ENCODE results near the gene SVBP.
A peak's percentile ranks its signal among the peaks of the same experiment; 100 is the strongest.
"Not testable (repeated sequence)": the region's sequence is repeated elsewhere in the genome, so short reads cannot be mapped to it uniquely, and the experiment has no call there.

The SVBP gene

GRCh38 chr1:42816585-42817439 lies at the start of gene SVBP, which contains the start of gene ERMAP:
SVBP (minus strand) TSS chr1:42817397; CDS start chr1:42816544, 853 bp downstream.
ERMAP (plus strand) TSS chr1:42817122; CDS start chr1:42830449, 13,327 bp downstream.
- peak; percentile 93 to 94 for DNase-seq

DNA sequence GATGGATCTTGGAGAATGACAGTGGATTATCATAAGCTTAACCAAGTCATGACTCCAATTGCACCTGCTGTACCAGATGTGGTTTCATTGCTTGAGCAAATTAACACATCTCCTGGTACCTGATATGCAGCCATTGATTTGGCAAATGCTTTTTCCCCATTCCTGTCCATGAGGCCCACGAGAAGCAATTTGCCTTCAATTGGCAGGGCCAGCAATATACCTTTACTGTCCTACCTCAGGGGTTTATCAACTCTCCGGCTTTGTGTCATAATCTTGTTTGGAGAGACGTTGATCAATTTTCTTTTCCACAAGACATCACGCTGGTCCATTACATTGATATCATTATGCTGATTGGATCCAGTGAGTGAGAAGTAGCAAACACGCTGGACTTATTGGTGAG lies 49.4 kb upstream of the SVBP start:
- no peak for DNase-seq

GRCh38 chr1:42861014-42861399 lies 43.8 kb upstream of the SVBP start:
- DNase-seq: no peak

DNA sequence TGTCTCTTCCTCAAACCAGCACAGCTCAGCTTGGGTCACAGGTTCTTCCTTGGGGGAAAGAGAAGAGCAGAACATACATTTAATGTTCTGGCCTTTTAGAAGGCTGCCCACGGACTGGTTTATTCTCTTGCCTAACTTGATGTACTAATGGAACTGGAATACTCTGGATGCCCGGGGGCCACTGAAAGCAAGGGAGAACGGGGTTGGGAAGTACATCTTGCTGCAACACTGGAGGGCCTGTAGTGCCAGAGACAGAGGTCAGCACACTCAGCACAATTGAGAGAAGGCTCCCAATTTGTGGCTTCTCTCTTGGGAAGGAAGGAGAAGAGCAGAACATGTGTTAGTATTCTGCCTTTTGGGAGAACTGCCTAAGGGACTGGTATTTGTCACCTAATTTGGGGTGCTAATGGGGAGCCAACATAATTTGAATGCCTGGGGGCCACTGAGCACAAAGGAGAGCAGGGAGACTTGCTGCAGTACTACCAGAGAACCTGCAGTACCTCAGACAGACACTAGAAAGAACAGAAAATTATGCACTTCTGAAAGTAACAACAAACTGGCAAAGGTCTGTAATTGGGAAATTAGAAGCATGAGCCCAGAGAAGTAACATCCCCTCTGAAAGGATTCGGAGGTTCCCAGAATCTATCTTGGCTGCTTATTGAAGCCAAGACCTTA lies 43.3 kb upstream of the SVBP start:
- DNase-seq: no peak

DNA sequence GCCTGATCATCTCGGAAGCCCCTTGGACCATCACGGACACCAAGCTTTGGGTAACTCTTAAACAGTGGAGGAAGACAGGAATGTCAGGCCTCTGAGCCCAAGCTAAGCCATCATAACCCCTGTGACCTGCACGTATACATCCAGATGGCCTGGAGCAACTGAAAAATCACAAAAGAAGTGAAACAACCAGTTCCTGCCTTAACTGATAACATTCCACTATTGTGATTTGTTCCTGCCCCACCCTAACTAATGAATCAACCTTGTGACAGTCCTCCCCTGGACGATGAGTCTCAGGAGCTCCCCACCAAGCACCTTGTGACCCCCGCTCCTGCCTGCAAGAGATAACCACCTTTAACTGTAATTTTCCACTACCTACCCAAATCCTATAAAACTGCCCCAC lies 42.2 kb upstream of the SVBP start:
- not testable (repeated sequence) for DNase-seq

DNA sequence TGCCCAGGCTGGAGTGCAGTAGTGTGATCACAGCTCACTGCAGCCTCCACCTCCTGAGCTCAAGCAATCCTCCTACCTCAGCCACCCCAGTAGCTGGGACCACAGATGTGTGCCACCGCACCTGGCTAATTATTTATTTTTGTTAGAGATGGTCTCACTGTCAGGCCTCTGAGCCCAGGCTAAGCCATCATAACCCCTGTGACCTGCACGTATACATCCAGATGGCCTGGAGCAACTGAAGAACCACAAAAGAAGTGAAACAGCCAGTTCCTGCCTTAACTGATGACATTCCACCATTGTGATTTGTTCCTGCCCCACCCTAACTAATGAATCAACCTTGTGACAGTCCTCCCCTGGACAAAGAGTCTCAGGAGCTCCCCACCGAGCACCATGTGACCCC lies 39.4 kb upstream of the SVBP start:
- not testable (repeated sequence) for DNase-seq

DNA sequence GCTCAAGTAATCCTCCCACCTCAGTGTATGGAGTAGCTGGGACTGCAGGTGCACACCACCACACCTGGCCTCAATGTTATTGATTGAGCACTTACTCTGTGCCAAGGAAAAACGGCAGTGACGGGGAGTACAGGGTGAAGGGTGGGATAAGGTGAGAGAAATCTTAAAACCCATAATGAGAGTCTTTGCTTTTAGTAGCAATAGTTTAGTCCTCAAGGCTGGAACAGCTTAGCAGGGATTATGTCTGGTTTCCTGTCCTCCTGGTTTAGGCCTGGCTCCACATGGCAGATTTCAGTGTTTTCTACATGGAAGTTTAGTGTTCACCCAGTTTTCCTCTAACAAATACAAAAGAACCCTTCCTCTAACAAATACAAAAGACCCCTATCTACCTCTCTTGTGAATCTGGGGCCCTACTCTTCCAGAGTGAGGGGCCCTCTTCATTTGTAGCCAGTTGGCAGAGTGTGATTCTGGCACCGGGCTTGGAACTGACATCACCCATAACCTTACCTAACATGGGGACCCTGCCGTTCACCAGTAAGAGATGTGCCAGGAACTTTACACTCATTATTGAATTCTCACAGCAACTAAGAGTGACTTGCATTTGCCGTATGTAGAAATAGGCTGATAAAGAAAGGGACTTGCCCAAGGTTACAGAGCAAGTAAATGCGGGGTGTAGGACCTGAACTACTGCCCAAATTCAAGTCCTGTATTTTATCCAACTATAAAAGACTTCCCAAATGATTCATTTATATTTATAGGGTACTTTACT lies 36.1 kb upstream of the SVBP start:
- no peak for DNase-seq

DNA sequence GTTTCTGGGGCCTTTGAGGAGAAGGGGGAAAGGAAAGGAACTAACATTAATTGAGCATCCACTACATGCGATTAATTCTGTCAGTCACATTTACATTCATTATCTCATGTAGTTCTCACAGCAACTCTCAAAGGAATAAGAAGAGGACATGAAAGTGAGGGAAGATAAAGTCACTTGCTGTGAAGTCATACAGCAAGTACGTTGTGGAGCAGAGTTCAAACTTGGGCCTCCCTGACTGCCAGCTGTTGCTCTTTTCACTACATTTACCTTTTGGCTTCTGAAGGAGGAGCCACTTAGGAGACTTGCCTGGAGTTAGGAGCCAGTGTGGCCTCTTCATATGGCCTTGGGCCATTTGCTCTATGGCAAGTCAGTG lies 35.4 kb upstream of the SVBP start:
- no peak for DNase-seq

DNA sequence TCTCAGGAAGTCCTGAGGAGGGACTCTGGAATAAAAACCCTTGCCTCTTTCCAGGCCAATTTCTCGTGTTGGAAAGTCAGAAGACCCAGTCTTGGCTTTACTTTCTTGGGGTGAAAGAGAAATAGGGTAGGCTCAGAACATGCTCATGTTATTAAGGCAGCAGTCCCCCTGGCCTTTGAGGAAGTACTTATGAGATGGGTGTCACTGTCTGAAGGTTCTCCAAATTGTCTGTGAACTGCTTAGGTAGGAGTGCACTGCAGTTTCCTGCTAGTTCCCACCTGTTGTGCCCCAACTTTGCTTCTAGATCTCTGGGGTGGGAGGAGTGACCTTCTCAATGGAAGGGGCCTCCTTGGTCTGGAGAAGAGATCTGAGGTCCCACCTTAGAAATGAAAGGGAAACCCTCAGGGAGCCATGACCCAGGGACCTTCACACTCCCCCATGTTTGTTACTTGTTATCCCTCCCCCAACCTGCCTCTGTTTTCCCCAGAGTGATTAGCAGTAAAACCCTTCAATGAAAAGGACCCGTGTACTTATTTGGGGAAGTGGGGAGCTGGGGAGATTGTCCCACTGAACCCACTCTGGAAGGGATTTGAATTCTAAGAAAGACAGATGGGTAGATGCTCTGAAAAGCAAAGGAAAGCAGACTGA lies 34.9 kb upstream of the SVBP start:
- DNase-seq: no peak

GRCh38 chr1:42851420-42851819 lies 34.2 kb upstream of the SVBP start:
- DNase-seq: no peak

- no peak for DNase-seq
Observed at GRCh38 chr1:42849944-42850343, 32.7 kb upstream of the SVBP start.

DNA sequence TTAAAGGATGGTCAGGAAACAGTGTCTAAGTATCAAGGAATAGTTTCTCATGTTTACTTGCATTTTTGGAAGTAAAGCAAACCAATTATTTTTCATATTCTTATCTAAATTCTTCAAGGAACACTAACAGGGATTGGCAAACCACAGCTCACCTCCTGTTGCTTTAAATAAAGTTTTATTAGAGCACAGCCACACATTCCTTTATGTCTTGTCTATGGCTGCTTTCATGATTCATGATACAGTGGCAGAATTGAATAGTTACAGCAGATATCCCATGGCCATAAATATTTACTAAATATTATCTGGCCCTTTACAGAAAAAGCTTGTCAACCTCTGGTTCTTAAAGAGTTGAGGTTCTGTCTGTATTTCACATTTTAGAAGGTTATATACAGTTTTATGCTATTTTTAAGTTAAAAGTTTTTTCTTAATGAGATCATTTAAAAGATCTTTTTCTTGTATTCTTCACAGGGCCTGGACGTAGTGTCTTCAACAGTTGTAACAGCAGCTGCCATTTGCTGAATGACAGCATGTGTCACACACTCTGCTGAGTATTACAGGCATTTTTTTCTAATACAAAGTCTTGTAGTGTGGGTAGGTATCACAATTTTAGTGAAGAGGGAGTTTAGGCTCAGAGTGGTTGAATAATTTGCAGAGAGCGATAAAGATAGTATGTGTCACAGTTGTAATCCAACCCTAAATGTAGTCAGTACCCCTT lies 31.8 kb upstream of the SVBP start:
- no peak for DNase-seq

DNA sequence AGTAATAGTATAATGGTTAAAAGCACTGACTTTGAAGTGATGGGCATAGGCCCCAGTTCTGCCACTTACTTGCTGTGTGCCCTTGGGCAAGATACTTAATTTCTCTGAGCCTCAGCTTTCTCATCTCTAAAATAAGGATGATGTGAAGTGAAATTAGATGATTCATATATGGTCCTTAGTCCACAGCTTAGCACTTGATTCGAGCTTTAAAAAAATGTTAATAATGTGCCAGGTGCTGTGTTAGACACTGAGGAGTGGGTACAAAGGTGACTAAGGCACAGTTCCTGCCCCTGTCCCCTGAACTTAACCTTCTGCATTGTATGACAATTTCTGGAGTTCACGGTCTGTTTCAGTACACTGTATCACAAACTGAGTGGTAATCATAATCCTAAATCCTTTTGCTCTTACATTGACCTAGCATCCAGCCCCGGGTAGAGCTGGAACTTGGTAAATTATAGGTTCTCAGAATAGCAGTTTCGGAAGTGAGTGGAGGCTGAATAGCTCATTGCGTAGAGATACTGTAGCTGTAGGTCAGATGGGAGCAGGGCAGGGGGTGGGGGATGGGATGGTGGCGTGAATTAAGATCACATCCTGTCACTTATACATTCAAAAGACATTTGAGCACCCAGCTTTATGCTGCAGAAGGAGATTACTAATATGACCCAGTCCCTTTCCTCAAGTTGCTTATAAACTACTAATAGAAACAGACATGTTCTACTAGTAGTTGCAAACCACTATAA lies 30.7 kb upstream of the SVBP start:
- DNase-seq: peak; percentile 30 to 34

GRCh38 chr1:42847111-42847595 lies 30.0 kb upstream of the SVBP start:
- peak in 1 of 2 experiments; percentile 9 for DNase-seq

- peak; percentile 86 to 90 for DNase-seq
Observed at GRCh38 chr1:42846257-42847110, 29.3 kb upstream of the SVBP start, which contains the start of gene ZNF691. ZNF691 (plus strand) TSS chr1:42846613; CDS start chr1:42849659, 3,046 bp downstream.

DNA sequence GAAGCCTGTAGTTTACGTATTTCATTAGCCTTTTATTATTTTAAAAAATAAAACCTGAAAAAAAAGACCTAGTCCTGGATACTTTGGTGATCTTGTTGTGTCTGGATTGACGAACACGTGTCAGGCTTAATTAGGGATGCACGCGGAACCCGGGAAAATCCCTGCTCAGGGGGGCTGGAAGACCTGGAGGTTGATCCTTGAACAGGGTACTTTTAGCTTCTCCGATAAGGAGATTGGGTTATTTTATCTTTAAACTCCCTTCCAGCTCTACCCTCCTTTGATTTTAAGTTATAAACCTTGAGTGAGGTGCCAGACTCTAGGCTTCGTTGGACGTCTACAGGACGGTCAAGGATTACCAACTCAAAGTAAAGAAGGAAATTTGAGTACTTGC lies 28.7 kb upstream of the SVBP start:
- peak; percentile 17 to 26 for DNase-seq

DNA sequence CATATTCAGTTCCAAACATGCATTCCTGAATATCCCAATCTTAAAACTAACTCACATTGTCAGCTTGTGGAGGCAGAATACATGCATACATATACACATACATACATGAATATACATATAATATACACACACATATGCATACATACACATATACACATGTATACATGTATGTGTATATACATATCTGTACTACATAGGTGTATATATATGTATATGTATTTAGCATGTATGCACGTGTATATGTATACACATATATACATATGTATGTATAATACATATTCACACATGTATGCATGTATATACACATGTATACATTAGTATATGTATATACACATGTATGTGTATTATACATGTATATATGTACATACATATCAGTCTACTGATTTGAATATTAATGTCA lies 28.0 kb upstream of the SVBP start:
- no peak for DNase-seq

- DNase-seq: peak in 1 of 2 experiments; percentile 22
Observed at GRCh38 chr1:42844592-42845140, 27.5 kb upstream of the SVBP start.

DNA sequence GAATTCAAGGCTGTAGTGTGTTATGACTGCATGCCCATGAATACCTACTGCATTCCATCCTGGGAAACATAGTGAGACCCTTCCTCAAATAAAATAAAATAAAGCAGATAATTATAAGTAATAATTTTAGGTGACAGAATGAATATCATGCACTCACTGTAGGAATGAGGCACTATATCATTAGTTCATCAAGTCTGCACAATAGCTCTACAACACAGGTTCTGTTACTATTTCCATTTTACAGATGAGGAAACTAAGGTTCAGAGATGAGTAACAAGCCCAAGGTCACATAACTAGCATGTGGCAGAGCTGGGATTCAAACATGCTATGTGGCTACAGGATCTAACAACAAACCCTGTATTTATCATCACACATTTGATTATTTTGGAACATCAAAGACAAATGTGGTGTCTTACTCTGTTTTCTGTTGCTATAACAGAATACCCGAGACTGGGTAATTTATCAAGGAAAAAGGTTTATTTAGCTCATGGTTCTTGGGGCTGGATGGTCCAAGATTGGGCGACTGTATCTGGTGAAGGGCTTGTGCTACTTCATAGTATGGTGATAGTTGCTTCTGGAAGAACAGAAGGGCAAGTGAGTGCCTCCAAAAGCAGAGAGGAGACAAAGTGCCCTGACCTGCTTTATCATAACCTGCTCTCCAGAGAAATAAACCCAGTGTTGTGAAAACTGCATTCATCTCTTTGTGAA lies 24.4 kb upstream of the SVBP start:
- DNase-seq: no peak

Data from activated CD4-positive, alpha-beta T cell treated with anti-CD3 and anti-CD28 coated beads, Interleukin-2, amount 50 U/mL, for 48 hours (primary cell).